Left kidney (tissue), 2 donors: ENCODE measurements around the gene MRPL23. TPM values are rescaled to one million over a fixed set of nuclear protein-coding genes. Genes with fewer than 3 reads are reported as not detected.
"Not testable (repeated sequence)": the region's sequence is repeated elsewhere in the genome, so short reads cannot be mapped to it uniquely, and the experiment has no call there.

ENCODE experiments used
- DNase-seq: peaks from one replicate; pipeline ENCODE4 v3.0.0-alpha.2; 2013
- polyA plus RNA-seq: library from polyadenylated mRNA; unstranded; fragments of 120-200 nt; gene quantifications from one replicate; pipeline ENCODE4 v1.2.1, GENCODE V29; 2013; ENCODE audit not compliant: insufficient read length

Gene MRPL23
- polyA plus RNA-seq, 1 donor: 33.6 TPM

DNA sequence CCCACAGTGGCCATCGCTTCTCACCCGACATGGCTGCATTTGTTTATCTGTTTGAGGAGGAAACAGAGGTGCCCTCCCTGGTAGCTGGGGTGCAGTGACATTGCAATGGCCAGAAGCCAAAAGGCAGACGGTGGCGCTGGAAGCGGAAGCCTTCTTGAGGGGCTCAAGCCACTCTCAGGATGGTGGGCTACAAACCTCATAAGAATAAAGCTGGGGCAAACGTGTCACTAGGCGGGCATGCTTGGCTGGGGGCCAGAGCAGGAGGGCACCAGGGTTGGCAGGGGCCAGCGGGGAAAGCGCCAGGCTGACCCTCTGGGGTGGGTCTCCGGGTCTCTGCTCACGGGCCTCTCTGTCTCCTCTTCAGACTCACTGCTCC is 15.0 kb upstream of the MRPL23 start:
- no peak for DNase-seq

- no peak for DNase-seq
Measured at GRCh38 chr11:1932681-1933080, 14.5 kb upstream of the MRPL23 start.

GRCh38 chr11:1933416-1934334 is 13.5 kb upstream of the MRPL23 start:
- no peak for DNase-seq

DNA sequence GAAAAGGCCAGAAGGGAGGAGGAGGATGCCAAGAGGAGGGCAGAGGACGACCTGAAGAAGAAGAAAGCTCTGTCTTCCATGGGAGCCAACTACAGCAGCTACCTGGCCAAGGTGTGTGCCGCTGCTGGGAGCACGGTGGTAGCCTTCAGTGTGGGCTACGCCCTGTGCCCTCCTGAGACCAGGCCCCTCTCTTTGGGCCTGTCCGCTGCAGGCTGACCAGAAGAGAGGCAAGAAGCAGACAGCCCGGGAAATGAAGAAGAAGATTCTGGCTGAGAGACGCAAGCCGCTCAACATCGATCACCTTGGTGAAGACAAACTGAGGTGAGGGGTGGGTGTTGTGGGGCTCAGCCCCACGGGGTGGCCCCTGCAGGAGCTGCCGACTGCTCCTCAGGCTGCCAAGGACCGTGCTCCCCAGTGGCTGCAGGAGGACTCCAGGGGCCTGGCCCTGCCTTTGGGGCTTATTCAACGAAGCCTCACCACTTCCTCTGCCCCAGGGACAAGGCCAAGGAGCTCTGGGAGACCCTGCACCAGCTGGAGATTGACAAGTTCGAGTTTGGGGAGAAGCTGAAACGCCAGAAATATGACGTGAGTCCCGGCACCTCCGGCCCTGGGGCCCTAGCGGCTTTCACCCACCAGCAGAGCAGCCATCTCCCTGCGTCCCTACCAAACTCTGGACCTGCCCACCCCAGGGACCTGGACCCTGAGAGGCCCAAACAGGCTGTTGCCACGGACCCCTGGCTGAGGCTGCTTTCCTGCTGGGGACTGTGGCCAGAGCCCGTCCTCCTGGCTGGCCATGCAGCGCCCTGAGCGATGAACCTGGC is 12.6 kb upstream of the MRPL23 start:
- no peak for DNase-seq

DNA sequence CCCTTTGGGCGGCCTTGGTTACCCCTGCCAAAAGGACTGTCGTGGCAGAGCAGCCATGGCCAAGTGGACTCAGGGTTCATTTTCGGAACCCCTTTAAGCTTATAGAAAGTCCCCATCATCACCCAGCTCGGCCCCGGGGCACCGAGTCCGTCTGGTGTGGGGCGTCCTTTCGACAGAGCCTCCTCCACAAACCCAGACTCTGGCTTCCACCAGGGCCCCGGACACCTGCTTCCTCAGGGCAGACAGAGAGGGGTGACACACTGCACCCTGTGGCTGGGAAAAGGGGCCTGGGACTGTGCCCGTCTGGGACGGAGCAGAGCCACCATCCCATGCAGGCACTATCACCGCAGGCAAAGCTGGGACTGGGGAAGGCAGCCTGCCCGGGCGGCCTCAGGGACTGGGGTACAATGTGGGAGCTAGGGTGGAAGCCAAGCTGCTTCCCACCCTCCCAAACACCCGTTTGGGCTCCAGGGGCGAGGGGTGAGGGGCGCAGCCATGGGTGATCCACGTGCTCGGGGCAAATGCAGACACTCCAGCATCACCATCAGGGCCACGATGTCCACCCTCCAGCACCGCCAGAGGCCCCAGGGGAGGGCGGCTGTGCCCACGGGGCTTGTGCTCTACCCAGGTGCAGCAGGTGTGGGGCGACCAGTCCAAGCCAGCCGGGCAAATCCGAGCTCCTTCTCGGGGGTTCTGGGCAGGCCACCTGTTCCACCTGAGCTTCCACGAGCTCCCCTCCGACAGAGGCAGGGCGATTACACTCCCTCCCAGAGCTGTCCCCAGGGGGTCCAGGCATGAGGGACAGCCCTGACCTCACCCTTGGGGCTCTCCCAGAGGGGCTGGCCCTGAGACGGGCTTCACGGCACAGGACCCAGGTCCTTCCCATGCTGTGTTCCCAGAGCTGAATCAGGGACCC is 11.7 kb upstream of the MRPL23 start:
- no peak for DNase-seq

GRCh38 chr11:1936072-1936780 is 10.9 kb upstream of the MRPL23 start:
- DNase-seq: no peak

DNA sequence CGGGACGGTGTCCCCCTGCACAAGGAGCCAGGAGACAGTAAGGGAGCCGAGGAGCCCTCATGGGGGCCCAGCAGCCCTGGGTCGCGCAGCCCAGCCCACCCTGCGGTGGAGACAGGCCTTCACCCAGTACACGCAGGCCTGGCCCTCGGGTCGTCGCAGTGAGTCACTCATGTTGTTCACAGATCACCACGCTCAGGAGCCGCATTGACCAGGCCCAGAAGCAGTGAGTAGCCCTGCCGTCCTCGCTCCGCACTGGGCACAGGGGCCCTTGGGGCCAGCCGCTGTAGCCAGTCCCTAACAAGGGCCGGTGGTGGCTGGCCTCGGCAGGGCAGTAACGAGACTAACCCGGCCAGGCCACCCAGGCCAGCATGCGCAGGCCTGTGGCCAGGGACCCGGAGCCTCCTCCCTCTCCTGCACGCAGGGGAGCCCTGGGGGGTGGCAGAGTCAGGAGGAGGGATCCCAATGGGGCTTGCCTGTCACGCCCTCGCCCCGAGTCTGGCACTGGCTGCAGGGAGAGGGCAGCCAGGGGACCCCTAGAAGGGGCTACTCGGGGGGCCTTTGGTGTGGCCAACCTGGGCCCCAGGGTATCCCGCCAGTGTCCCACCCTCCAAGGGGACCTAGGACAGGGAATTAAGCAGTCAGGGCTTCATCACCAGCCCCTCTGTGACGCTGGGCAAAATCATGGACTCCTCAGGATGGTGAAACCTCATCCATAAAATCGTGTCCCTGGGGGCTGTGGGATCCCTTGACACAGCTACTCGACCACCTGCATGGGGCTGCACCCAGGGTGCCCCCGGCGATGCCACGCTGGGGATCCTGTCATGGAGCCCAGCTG is 10.1 kb upstream of the MRPL23 start:
- DNase-seq: no peak

DNA sequence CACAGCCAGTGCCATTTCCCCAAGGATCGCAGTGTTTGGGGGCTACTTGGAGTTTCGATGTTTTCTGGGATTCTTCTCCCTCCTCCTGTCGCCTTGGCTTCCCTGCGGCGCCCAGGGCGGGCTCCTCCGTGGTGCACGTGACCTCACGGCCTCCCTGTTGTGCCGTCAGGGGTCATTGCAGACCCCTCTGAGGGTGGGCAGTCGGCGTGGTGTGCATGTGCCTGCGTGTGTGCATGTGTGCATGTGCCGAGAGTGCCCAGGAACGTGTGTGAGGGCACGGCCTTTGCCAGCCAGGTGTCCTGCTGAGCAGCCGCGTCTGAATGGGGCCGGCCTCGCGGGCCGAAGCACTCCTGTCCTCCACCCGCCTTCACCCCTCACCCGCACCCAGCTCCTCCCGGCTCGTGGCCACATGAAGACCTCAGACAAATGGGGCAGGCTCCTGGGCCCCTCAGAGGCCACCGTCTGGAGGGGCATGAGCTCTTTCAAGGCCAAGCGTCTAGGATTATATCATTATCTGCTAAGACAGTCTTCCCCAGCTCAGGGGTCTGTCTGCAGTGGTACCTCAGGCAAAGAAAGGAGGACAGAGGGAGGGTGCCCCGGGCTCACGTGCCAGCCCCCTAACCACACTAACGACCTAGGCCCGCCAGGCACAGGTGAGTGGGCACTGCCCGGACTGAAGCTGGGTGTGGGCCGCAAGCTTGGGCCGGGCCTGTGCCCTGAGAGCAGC is 9.4 kb upstream of the MRPL23 start:
- DNase-seq: no peak

GRCh38 chr11:1938343-1939005 is 8.7 kb upstream of the MRPL23 start:
- DNase-seq: no peak

- DNase-seq: no peak
Measured at GRCh38 chr11:1939006-1939625, 8.0 kb upstream of the MRPL23 start.

- DNase-seq: not testable (repeated sequence)
Measured at GRCh38 chr11:1939788-1940187, 7.3 kb upstream of the MRPL23 start.

DNA sequence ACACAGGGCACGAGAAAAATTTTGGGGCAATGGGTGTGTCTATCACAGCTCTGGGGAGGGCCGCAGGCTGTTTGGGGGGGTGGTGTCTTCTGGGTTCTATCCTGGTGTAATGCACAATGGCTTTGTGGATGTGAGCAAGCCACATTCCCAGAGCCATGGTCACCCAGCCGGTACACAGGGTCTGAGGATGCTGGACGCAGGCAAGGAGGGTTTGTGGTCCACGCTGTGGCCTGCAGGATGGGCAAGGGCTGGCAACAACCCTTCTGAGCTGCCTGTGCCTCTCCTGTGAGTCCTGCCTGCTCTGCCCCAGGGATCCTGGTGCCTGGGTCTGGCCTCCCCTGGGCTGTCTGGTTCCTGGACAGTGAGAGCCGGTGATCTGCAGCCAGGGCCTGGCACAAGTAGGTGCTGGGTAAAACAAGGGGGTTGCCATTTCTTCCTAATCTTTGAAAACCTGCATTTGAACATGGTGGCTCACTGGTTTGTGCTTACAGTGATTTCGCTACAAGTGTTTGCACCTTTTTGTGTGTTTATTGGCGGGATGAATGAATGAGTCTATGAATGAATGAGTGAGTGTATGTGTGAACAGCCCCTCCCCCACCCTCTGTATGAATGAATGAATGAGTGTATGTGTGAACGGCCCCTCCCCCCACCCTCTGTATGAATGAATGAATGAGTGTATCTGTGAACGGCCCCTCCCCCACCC is 4.4 kb upstream of the MRPL23 start:
- DNase-seq: no peak

- DNase-seq: no peak
Measured at GRCh38 chr11:1943576-1943975, 3.6 kb upstream of the MRPL23 start.

- no peak for DNase-seq
Measured at GRCh38 chr11:1943977-1944376, 3.2 kb upstream of the MRPL23 start.

DNA sequence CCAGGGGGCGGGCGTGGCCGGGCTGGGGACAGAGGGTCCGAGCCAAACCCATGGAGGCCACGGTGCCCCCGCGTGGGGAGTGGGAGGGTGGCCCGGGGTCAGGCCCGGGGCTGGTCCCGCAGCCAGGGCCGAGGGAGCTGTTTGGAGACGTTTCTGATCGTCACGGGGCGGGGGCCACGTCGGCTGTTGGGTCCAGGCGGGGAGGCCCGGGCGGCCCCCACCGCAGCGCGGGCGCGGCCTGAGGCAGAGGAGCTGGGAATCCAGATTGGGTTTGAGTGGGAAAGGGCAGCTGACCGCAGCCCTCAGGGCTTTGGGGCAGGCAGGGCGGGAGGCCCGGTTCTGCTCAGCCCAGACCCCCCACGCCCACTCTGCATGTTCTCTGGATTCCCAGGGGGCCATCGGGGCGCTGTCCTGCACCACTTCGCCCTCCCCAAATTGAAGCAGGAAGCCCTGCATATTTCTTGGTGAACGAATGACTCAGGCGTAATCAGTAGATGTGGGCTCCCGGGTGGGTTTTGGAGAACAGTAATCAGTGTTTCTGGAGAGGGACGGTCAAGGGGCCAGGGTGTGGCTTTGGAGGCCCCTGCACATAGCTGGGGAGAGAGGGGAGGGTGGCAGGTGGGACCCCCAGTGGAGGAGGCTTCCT is 583 bp downstream of the MRPL23 start:
- DNase-seq: no peak

DNA sequence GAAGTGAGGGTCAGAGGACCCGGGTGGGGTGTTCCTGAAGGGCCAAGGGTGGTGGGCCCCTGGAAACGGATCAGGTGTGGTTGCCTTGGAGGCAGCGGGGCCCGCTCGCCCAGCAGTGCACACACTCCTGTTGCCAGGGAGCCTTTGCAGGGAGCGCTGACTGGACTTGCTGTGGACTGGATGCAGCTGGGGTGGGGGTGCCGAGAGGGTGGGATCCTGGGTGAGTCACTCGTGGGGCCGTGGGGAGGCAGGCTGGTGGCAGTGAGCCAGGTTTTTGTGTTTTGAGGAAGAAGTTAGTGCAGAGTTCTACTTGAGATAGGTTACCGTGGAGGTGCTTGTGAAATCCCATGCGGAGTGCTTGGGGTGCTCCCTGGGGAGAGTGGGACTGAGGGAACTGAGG is 1.3 kb downstream of the MRPL23 start:
- DNase-seq: no peak

DNA sequence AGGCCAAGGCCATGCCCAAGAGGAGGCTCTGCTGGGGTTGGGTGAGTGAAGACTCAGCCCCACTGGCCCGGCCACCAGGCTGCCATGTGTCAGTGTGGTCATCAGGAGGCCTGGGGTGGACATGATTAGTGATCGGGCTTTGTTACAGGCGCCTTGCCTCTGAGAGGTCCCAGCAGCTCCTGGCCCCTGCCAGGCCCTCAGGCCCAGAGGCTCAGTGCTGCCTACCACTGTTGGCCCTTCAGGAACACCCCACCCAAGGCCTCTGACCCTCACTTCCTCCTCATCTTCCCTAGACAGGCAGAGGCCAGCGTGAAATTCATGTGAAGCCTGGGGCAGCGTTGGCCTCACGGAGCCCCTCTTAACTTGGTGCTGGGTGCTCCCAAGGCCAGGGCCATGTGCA is 2.2 kb downstream of the MRPL23 start:
- no peak for DNase-seq

DNA sequence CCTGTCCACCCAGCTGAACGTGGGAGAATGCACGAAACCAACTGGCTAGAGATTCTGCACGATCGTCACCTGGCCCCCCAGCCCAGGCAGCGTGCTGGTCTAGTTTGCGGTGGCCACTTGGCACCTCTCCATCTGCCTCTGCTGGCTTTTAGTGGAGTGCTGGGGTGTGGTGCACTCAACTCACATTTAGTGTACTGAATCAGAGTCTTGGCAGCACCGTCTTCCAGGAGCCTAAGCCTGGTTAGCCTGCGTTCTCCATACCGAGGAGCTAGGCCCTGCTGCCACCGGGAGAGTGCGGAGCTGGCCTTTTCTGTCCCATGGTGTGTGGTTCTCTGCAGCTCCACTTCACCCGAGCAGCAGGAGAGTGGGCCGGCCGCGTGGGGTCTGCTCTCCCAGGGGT is 2.8 kb downstream of the MRPL23 start:
- DNase-seq: no peak
